Thyroid gland (tissue), 4 donors: ENCODE data around the gene MPDU1.

Experiments used
- CTCF ChIP-seq, 6 experiments: fragments of 200-600 bp in 3 of 6; fragments of 450-650 bp in 3 of 6; sonication (generic) in 3 of 6; IDR thresholded peaks; one replicate each; pipeline ENCODE4 v1.5.1; 2016 to 2019; ENCODE audit warnings: antibody characterized with exemption in 6 of 6, mild to moderate bottlenecking in 2 of 6, inconsistent platforms in 1 of 6, moderate library complexity in 1 of 6
- POLR2A ChIP-seq, 2 donors: fragments of 450-650 bp; IDR thresholded peaks; one replicate each; pipeline ENCODE4 v1.6.1; 2017; ENCODE audit warnings: antibody characterized with exemption in 2 of 2, mild to moderate bottlenecking in 2 of 2, moderate library complexity in 1 of 2

GRCh38 chr17:7579001-7579833, 4.4 kb upstream of the MPDU1 start, which contains the start of gene CD68:
- TF ChIP-seq CTCF (IDR thresholded peaks at IDR 0.05) (no peak), POLR2A (IDR thresholded peaks at IDR 0.05) (peak in 1 of 2 donors; percentile 30)
